Stimulated activated CD4-positive, alpha-beta T cell treated with anti-CD3 and anti-CD28 coated beads, Interleukin-2, amount 100 ng/mL, for 24 hours (primary cell): ENCODE results near the gene PGLYRP4.
"Not testable (repeated sequence)": the region's sequence is repeated elsewhere in the genome, so short reads cannot be mapped to it uniquely, and the experiment has no call there.

Source experiments
- DNase-seq, 2 donors: peaks; one replicate each; pipeline ENCODE4 v3.0.0-alpha.2; 2020

PGLYRP4 gene

DNA sequence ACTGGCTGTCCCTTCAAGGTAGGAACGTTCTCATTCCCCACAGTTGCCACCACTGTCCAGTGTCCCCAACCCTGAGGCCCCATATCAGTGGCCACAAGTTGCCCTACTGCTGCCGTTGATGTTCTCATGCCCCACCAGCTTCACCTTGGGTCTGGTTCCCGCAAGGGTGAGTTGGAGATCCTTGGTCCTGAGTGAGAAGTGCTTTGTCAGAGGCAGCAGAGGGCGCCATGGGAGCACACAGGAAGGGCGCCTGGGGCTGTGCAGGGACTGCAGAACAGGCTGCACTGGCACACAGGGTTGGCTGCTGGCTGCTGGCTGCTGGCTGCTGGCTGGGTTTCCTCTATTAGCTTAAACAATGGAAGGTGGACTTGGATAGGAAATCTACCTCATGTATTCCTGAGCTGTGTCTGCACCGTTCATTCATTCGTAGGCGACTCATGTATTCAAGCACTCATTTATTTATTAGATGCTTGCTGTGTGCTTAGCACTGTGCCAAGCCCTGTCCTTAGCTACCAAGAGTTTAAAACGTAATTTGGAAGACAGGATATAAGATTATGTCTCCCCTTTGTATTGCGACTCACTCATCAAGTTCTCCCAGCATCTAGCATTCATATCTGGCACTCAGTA, 6.9 kb upstream of the PGLYRP4 start:
- DNase-seq, result peak; percentile 36 to 46

DNA sequence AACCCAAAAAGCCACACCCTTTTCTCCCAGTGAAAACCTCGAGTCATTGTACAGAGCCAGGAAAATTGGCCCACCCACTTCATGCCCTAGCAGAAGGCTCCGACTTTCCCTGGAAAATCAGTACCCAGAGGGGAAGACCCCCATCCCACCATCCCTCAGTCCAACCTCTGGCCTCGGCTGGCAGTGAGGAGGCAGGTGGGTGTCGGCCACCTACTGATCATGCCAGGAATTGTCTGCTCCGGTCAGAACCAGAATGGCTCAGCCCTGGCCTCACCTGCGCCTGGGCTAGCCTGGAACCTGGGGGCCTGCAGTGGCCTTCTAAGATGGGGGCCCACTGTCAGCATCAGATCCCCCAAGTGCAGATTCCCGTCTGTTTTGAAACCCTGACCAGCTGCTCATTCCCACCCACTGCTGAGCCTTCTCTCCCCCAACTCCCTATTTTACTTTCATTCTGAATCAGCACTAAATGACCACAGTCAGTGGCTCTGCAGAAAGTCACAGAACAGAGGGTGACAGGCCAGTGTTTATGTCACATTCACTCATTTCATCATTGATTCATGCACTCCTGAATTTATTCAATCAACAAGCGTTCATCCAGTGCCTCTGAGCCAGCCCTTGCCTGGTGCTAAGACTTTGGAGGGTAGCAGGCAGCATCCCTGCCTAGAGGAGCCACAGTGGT, 6.0 kb upstream of the PGLYRP4 start:
- no peak for DNase-seq

DNA sequence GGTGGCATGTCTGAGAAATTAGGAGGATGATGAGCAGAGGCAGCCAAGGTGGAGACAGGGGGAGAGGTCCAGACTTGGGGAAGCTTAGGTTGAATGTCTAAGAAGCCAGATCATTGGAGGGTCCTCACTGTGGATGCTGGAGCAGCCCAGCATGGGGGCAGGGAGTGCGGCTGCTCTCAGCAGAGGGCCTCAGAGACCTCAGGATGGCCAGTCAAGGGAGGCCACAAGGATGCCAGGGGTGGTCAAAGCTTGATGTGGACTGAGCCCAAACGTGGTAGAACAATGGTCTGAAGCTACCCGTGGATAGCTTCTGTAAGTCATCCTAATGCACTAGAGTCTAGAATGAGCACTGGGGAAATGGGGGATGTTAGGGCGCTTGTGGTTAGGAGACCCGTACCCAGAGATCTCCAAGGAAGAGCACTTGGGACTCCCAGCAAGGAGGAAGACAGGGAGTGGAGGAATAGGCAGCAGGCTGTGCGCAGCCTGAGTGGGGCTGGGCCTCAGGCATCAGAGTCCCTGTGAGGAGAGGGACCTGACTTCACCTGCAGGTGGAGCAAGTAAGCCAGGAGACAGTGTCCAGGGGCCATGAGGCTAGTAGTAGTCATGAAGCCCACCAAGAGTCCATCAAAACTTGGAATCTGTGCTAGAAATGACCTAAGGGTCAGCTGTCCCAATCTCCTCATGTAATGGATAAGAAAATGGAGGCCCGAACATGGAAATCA, 4.7 kb upstream of the PGLYRP4 start:
- DNase-seq, result no peak

DNA sequence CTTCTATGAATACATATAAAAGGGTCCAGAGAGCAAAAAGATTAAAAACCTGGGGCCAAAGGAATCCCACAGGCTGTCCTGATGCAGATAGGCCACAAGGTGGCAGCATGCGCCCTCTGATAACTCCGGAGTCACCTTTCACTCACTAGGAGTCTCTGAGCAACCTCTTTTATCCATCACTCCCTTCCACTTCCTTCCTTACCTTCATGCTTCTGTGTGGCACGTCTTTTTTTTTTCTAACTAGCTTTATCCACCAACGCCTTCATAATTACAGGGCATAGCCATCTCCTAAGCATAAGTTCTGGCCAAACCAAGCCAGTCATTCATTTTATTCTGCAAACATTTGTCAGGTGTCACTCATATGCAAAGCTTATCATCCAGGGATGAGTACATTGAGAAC, 3.9 kb upstream of the PGLYRP4 start:
- DNase-seq, result peak; percentile 66 to 70

DNA sequence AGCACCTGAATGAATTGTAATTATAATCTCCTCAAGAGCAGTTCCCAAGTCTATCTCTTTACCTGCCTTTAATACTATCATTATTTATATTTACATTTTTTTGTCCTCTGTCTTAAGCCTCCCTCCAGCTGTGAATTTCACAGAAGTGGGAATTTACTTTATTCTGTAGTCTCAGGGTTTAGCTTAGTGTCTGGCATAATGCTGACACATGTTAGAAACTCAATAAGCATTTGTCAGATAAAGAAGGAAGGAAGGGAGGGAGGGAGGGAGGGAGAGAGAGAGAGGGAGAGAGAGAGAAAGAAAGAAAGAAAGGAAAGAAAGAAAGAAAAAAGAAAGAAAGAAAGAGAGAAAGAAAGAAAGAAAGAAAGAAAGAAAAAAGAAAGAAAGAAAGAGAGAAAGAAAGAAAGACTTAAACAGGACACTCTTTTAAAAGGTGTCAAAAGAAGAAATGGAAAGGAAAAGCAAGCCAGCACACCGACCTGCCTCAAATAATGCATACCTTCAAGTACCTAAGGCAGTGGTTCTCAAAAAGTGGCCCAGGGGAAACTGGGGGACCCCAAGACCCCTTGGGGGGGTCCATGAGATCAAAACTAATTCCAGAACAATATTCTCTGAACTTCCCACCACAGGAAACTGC, 1.8 kb upstream of the PGLYRP4 start:
- DNase-seq, result no peak

DNA sequence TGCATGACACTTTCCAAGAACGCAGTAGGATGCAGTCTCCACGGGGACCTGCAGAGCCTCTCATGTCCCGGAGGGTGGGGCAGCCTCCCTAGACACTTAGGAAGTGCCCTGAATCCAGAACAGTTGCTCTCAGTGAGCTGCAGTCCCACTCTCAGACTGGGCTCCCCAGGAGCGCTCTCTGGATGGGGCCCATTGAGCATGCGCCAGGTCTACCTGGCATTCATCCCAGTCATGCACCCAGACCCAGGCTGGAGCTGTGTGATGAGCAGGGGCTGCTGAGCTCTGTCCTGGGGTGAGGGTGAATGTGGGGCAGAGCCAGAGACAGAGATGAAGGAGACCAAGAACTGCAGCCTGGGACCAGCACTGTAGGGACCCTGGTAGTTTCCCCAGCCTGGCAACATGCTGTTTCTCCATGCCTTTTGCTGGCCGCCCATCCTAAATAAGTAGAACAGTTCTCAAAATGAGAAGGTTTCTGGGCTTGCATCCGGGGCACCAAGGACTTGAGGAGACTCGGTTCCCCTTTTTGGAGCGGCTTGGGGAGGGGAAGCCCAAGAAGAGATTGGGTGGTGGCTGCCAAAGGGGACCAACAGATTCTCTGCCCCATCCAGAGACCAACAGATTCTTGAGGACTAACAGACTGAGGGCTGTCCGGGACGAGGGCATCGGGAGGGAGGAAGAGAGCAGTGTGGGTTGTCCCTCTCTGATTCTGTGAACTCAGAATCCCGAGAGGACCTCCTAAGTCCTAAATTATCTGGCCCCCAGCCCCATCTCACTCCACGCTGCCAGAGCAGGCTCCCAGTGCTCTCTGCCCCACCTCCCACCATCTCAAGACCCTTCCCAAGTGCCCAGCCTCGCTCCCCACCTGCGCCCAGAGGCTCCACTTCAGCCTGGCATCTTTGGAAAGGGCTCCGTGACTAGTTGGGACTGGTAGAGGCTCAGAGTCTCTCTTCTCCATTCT, 1.0 kb upstream of the PGLYRP4 start:
- DNase-seq, result no peak

DNA sequence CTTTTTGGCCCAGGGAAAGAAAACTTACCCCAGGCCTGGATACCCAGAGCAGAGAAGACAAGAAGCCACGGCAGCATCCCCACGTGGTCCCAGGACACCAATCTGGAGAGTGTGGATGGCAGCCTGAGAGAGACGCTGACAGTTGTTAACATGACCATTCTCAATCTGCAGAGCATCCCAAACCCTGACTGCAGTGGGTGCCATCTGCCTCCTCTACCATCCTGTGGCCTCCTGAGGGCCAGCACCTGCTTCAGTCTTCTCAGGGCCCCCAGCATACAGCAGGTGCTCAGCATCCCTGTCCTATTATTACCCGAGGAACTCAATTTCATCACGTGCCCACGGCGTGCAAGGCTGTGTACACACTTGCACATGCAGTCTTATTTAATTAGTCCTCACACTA, 785 bp downstream of the PGLYRP4 start:
- DNase-seq, result no peak

DNA sequence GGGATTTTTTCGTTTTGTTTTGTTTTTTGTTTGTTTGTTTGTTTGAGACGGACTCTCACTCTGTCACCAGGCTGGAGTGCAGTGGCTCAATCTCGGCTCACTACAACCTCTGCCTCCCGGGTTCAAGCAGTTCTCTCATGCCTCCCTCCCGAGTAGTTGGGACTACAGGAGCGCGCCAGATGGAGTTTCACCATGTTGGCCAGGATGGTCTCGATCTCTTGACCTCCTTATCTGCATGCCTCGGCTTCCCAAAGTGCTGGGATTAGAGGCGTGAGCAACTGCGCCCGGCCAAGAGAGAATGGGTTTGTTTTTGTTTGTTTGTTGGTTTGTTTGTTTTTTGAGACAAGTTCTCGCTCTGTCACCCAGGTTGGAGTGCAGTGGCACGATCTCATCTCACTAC, 1.6 kb downstream of the PGLYRP4 start:
- not testable (repeated sequence) for DNase-seq

DNA sequence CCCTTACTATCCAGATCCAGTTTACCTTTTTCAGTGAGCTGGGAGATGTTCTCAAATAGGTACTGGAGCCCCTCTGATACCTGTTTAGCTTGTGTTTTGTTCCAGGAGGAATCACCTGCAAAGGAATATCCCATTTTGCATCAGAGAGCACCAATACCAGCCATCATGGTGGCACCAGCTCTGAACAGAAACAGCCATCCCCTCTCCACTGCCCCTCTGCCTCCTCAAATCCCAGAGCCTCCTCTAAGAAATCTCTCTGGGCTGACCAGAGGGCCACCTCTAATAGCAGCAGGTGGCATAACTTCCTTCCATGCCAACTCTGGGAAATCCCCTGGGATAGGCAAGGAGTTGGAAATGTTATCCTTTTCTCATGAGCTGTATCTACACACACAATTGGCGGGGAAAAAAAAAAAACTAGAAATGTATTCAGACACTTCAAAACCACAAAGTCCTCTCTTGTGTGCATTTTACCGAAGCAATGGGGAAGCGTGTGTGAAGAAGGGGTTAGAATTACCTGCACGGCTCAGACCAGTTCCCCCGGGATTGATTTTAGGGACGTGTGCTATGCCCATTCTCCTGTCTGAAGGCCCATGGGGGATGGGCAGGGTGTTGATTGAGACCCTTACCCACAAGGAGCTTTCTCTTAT, 2.4 kb downstream of the PGLYRP4 start:
- no peak for DNase-seq

DNA sequence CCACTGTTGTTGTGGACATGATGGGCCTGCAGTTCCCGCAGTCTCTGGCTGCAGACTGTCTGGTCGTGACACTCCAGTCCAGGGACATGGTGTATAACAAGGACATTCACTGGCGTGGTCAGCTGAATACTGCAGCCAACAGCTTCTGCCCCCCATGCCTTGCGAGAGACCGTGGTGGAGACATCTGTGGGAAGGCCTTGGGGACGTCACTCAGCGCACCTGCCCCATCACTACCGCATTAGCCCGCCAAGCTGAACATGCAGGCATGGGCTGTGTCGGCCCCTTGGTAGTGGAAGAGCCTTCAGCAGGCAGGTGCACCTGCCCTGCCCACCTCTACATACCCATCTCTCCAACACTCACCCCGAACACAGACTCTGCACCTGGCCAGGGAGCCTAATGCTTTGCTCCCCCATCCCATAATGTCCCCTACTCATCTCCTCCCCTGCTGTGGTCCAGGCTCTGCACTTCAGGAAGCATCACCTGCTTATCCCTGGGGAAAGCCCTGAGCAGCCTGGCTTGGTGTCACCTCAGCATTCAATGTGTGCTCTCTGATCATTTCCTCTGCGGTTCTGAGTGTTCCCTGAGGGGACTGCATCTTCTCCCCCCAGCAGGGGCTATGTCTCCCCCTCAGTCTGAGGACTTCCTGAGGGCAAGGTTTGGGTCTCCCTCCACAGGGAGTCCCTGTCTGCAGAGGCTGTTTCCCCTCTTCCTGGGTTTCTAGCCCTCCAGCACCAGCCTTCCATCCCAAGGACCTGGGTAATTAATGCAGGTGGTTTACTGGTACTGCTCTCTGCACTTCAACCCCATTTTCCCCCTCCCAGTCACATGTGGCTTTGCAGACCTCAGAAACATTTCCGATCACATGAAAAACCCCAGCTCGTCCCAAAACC, 3.2 kb downstream of the PGLYRP4 start:
- DNase-seq, result no peak

DNA sequence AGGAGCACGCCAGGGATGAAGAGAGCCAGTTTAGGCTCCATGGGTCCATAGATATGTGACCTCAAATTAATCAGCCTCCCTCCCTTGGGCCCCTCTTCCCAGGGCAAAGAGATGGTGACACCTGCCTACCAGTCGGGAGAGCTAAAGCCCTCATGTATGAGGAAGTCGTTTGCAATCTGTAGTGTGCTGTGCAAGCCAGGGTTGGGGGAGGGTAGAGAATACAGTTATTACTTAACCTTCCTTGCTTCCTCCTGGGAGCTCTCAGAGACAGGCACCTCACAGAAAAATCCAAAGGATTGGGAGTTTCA, 4.0 kb downstream of the PGLYRP4 start:
- no peak for DNase-seq

DNA sequence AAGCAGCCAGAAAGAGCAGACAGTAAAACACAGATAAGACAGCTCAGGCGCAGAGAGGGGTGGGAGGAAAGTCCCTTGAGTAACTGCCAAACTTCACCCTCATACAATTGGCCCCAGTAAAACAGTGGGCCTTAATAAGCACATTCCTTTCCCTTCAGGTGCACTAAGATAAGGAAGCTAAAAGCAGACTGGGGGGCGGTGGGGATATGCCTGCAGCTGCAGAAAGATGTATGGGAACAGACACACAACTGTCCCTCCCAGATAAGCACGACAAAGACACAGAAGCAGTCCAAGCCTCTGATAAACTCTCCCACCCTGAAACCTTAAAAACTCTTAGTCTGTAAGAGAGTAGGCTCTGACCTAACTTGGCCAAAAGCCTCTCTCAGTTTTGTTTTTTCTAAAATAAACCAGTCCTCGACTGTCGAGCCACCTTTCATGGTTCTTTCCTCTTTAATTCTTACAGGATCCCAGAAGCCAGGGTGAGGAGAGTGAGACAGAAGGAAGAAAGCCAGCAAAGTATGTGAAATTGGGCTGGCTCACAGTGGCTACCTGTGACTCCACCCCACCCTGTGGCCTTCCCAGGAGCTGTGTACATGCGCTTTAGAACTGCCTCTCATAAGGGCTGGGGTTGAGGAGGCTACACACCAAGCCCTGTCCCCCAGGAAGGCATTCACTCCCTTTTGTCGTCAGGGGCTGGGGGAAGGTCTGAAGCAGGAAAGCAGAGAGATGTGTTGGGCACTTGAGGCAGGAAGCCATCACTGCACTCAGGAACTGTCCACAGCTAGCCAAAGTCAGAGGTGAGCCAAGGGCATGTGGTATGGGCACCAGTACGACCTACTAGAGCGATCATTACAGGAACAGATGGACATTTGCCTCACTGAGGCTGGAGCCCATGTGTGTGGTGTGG, 4.6 kb downstream of the PGLYRP4 start:
- DNase-seq, result no peak

DNA sequence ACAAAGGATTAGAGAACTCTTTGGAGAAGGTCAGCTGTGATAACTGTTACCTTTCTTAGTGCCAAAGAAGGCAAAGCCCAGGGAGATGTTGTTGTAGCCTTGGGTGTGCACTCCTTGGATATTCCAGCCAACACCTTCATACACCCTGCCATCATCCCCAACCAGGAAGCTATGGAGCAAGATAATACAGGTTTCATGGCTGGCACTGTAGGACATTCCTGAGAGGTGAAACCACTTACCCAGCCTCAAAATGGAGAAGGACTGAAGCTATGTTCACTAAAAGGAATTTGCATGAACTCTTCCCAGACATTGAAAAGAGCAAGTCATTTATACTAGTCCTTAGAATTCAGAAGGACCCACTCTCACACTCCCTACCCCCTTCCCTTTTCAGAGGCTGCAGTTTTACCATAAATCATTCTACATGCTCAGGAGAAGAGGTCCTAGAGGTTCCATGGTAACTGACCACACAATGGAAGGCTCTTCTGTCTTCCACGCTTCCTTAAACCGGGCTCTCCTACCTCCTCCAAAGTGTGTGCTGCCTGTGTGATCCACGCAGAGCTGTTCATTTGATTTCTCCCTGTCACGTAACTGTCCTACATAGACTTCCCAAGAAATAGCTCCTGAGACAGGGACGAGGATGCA, 5.5 kb downstream of the PGLYRP4 start:
- DNase-seq, result no peak

DNA sequence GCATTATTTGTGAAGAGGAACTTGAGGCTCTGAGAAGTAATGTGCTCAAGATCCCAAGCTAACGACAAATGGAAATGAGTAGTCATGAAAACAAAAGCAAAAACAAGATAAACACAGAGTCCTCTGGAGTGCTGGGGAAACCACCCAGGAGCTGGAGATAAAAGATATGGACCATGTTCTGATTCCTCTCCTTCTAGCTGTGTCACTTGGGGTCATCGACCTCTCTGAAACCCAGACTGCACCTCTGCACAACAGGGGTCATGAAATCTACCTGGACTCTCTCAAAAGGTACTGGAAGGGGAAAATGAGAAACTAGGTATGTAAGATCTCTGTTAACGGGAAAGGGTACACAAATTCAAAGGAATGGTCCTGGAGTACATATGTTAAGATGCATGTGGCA, 6.5 kb downstream of the PGLYRP4 start:
- no peak for DNase-seq

DNA sequence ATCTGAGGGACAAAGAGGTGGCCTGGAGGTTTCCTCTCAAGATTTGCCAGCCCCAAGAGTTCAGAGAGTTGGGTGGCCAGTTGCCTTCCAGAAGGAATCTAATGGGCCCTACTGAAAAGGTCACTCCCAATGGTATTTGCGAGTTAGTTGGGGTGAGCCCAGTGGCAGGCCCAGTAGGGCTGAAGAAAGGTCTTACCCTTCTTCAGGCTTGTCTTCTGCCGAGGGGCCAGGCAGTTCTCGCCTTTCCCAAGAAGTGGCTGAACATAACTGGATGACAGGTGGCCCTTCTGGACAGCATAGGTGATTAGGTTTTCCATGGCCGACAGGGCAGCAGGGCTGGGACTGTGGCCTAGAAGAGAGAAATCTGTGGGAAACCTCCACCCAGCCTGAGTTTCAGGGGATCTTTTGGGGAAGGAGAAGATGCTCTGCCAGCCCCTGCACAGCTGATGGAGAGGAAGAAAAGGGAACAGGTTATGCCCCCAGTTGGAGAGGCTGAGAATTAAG, 7.2 kb downstream of the PGLYRP4 start:
- DNase-seq, result no peak

DNA sequence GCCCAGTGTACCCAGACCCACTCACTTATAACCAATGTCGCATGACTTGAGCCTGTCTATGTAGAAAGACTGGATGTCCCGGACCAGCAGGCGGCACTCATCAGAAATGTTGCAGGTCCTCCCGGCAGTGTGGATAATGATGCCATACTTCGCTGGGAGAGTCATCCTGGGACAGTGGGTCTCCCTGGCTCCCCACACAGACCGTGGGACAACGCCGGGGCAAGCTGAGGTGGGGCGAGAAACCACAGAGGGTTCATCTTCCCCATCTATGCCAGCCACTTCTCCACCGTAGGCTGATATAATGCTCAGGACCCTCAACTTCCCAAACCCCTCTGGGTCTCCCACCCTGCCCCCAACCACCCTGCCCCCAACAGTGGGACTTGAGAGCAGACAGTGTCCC, 8.3 kb downstream of the PGLYRP4 start:
- no peak for DNase-seq

DNA sequence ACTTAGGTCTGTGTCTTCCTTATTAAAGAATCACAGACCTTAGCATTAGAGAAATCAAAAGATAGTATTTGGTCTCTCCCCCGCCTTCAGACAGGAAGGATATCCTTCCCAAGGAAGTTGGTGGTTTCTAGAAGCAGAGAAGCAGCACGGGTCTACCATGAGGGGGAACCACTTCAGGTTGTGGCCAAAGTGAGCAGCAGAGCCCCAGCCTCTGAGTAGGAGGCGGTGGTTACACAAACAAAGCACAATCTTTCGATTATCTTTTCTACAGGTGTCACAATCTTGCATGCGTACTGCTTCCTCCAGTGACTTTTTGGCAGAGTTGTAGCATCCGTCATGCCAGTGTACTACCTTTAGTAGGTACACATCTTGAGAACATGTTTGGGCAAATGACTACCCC, 8.8 kb downstream of the PGLYRP4 start:
- DNase-seq, result no peak

DNA sequence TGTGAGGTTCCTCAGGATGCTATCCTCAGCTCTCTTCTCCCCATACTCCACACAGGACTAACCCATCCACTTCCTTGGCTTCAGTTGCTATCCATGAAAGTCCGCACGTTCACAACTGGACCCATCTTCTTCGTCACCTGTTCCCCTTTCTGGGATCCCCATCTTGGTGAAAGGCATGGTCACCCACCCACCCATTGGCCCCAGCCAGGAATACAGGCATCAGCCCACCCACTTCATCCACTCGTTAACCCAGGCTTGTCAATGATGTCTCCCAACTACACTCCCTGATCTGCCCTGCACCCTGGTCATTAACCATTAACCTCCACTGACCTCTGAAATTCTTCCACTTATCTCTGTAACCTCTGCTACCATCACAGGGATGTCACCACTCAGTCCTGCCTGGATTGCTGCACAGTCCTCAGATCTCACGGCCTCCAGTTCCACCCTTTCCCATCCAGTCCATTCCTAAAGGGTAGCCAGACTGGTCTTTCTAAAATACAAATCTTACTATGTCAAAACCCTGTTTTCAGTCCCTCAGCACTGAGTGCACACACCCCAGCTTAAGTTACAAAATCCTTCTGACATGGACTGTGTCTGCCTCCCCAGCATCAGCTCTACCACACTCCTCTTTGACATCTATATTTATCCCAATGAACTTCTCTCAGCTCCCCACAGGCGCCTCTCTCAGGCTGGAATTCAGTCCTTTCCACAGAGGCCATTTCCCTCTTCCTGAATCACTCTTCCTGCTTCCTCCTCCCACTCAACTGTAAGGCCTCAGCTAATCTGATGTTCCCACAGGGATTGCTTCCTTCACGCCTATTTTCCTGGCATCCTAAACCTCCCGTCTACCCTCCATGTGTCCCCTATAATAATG, 10.4 kb downstream of the PGLYRP4 start:
- DNase-seq, result no peak
